Epithelial cell of prostate (primary cell): Measurements from ENCODE around the gene CREG2.

Experiments
- DNase-seq: peaks from one replicate; pipeline ENCODE4 v3.0.0-alpha.2; 2011; ENCODE audit warnings: low read depth, low spot score
- H3K27ac ChIP-seq: fragments of 450-650 bp; 2 replicates; pipeline ENCODE4 v1.5.1; 2017; ENCODE audit warnings: mild to moderate bottlenecking

Gene CREG2, protein sequence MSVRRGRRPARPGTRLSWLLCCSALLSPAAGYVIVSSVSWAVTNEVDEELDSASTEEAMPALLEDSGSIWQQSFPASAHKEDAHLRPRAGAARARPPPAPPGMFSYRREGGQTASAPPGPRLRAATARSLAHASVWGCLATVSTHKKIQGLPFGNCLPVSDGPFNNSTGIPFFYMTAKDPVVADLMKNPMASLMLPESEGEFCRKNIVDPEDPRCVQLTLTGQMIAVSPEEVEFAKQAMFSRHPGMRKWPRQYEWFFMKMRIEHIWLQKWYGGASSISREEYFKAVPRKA

DNA sequence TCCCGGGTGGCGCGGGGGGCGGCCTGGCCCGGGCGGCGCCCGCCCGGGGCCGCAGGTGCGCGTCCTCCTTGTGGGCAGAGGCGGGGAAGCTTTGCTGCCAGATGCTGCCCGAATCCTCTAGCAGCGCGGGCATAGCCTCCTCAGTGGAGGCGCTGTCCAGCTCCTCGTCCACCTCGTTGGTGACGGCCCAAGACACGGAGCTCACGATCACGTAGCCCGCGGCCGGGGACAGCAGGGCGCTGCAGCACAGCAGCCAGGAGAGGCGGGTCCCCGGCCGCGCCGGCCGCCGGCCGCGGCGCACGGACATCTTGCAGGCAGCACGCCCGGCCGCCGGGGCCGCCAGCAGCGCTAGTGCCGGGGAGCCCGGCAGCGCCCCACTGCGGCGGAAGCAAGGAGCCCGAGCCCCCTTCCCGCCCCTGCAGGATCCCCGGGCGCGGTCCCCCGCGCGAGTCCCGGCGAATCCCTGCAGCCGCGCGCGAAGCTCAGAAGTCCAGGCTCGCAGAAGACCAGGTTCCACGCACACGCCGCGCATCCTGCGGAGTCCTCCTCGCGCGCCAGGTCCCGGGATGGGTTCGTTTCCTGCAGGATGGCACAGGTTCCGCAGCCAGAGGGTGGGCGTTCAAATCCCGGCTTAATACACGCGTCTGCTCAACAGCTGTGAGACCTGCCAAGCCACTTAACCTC is at the start of gene CREG2:
Gene CREG2, minus strand, starts transcription at position 353 of the 684 bp plus-strand sequence. Its CDS starts 46 bp downstream, at position 307.
- peak within 1 kb of the TSS; percentile 53 for H3K27ac ChIP-seq
- no peak for DNase-seq

DNA sequence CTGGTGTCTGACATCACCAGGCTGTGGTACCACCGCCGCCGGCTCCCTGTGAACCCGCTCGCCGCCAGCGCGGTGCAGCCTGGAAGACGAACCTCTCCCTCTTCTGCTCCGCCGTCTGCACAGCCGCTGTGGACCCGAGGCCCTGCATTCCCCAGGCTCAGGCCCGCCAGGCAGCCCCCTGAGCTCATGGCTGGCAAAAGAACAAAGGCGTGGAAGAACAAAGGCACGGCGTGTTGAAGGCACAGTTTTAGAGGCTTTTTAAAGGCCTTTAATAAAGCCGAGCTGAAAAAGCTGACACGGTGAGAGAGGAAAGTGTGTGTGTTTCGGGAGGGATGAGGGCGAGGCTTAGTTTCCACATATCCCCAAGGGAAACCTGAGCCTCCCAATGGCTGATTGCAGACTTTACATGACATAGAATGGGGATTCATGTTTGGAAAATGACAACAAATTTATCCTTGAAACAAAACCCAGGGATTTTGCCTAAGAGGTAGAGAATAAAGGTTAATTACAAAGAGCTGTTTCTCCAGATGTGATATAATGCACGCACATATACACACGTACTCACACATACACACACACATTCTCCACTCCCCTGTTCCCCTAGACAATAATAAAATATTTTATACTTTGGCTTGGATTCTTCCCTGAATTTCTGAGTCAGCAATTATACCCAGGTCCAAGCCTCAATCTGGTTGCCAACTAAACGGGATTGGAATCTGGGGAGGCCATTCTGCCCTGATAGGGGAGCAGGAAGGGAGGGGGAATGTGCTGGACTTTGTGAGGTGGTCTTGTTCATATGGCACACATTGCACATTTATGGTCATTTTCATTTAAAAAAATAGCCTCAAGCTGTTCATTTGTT is 47.9 kb upstream of the CREG2 start:
- DNase-seq, result no peak
- H3K27ac ChIP-seq, result no peak overlapping the region

DNA sequence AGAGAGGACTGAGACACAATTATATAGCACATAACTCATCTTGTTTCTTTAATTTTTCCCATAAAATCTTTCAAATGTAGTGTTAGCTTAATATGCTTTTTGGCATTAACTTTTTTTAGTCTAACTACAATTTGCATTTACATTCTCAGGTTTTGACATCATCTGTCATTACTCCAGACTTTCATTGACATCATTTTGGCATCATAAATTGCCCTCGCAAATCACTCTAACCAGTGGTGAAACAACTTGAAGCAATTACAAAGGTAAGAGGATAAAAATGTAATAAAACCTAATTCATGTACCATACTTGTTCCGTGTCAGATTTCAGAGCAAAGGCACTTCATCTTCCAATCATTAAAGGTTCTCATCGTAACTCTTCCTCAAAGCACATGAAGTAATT is 46.2 kb upstream of the CREG2 start:
- DNase-seq, result no peak
- no peak overlapping the region for H3K27ac ChIP-seq

DNA sequence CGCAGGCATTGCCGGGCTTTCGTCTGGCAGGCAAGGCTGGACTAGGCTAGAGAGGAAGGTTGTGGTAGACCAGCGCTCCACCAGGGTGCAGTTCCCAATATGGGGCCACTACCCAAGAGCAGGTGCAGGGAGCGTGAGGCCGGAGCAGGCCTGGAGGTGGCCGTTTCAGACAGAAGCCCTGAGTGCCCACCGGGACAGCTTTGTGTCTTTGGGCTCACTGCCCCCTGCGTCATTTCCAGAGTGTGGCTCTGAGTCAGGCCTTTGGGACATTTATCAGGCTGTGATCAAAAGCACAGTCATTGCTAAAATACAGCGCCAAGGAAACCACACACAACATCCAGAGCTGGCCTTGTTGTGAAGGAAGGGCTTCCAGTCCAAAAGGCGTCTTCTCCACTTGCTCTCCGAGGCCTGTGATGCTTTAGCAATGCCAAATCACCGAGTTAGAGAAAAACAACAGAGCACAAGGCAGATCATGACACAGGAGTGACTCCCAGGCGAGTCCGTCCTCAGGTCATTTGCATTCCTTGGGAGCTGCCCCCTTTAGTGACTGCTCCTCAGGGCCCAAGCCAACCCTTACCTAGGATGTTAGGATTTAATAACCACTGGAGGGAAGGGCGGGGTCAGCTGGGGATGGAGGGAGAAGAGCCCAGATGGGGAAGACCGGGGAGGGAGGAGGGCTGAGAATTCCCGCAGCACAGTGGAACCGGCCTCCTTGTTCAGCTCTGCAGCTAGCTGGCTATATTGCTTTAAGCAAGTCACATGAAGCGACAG is 45.3 kb upstream of the CREG2 start:
- DNase-seq, result no peak

DNA sequence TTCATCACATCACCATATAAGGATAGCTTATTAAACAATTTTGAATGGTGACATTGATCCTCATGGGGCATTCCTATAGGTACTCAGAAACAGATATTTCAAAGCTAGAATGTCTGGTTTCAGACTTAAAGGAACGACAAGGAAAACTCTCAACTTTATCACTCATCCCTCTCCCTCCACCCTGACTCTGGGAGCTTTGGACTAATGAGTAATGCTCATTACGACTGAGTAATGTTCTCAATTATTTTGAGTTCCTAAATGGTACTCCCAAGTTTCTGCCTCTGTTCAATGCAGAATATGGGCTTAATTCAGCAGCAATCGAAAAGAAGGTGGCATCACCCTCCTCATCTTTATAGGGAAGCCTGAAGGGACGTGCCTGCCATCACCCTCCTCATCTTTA is 44.2 kb upstream of the CREG2 start:
- no peak for DNase-seq
- no peak overlapping the region for H3K27ac ChIP-seq

More for the DNA sequence above, 45.3 kb upstream of the CREG2 start:
- no peak overlapping the region for H3K27ac ChIP-seq

DNA sequence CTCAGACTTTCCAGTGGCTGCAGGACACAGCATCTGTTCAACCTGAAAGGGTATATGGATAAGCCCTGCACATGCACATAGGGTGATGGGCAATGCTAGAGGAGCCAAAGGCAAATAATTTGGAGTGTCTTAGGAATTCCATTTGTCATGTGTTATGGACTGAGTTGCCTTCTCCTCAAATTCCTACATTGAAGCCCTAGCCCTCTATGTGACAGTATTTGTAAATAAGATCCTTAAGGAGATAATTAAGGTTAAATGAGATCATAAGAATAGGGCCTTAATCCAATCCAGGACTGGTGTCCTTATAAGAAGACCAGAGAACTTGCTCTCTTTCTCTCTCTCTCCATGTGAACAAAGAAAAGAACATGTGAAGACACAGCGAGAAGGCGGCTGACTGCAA is 42.9 kb upstream of the CREG2 start:
- no peak for DNase-seq
- no peak overlapping the region for H3K27ac ChIP-seq

DNA sequence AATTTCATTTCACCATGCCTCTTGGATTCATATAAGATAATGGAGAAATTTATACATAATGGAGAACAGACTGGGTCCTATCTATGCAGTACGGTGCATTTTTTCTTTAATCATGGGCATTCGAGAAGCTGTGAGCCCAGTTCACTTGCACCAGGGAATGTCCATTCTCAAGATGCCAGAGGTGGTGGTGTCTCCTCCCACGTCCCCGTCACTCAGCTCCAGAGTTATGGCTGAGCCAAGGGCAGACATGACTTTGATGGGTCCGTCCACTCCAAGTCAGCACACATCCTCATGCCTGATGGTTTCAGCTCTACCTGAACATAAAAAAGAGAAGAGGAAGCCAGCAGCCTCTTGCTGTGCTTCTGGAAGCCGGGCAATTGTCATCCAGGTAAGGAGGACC is 42.1 kb upstream of the CREG2 start:
- no peak overlapping the region for H3K27ac ChIP-seq
- no peak for DNase-seq

DNA sequence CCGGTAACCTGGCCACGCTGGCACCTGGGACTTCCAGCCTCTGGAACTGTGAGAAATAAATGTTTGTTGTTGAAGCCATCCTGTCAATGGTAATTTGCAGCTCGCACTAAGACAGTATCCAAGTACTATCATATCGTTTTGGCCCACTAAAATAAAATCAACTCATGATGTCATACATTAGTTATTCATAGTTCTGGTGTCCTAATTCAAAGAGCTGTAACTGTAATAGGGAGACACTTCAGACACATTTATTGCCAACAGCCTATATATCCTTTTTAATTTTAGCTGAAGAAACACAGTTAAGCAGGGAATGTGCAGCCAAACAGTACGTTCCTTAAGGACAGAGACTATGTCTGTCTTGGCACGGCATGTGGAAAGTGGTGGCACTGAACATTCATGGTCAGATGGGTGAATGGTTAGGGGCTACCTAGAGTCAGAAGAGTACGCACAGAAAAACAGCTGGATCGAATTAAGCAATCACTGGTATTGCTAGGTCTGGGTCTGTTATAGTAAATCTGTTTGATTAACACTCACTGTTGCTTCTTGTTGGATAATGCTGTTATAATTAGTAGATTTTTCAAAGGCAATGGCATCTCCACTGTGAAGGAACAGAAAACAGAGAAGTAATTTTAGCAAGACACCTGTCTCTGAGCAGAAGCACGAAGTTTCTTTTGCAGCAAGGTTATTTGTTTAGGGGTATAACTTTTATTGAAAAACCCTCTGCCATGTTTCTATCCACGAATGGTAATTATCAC is 41.3 kb upstream of the CREG2 start:
- no peak for DNase-seq
- no peak overlapping the region for H3K27ac ChIP-seq

DNA sequence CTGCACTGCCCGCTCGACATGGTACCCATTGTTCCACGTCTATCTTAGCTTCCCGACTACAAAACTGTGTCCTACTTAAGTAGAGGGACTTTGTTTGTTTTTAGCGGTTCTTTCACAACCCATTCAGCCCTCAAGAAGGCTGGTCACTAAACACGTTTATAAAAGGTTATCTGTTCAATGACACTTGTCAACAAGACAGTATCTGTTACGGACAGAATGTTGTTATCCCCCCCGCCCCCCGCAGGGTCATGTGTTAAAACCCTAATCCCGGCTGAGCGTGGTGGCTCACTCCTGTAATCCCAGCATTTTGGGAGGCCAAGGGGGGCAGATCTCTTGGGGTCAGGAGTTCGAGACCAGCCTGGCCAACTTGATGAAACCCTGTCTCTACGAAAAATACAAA is 40.4 kb upstream of the CREG2 start:
- H3K27ac ChIP-seq, result no peak overlapping the region
- no peak for DNase-seq

DNA sequence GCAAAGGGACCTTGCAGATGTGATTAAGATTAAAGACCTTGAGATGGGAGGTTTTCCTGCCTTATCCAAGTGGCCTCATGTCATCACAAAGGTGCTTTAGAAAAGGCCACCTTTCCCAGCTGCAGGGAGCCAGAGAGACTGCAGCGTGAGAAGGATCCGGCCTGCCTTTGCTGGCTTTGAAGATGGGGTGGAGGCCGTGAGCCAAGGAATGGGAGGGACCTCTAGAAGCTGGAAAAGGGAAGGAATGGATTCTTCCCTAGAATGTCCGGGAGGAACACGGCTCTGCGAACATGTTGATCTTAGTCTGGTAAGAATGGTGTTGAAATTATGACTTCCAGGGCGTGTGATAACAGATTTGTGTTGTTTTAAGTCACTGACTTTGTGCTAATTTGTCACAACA is 39.9 kb upstream of the CREG2 start:
- H3K27ac ChIP-seq, result no peak overlapping the region
- no peak for DNase-seq

DNA sequence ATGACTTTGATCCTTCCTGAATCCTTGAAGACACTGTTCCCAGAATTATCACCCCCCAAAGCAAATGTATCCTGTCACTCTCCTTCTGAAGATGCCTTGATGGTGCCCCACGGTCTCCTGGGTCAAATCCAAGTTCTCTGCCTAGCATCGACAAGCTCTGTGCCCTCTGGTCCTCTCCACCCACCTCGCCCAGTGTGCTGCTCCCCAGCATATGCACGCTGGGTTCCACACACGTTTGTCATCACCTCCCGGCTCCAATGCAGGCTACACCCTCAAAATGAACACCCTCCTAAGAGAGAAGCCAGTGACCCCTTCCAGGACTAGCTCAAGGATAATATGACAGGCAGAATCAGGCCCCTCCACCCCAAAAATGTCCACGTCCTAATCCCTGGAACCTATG is 39.5 kb upstream of the CREG2 start:
- no peak overlapping the region for H3K27ac ChIP-seq
- DNase-seq, result no peak

DNA sequence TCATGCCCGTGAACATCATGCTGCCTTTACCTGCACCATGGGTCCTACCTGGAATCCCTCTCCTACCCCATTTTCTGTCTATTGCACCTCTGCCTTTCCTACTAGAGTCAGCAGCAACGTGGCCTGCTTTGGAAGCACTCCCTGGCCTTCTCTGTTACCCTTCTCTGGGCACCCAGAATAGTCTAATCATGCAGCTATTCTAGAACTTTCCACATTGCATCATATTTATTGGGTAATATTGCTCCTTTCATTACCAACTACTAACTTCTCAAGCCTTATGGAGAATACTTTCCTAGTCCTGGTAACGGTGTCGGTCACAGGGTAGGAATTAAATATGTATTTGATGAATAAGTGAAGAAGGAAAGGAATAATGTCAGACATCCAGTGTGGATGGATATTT is 33.3 kb upstream of the CREG2 start:
- H3K27ac ChIP-seq, result no peak overlapping the region
- no peak for DNase-seq

DNA sequence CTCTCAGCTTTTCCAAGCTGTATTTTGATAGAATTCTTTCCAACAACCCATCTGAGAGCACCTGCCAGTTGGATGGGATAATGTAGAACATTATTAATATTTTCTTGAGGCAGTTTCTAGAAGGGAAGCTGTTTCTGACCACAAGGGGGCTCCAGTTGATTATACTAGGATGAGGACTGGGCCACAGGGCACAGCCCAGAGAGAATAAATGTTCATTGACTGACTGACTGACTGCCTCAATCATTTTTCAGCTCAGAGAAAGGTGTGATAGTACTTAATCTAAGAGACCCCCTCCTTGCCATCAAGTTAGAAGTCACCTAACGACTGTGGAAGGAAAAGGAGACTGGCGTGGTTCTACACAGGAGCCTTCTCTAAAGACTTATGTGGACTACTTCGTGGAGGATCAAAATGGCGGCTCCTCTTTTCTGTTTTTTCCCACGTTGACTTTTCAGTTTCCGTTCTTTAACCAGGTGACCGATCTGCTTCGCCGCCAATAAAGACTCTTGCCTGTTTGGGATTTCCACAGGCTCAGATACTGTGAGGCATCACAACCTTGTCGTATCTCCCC is 31.9 kb upstream of the CREG2 start:
- H3K27ac ChIP-seq, result no peak overlapping the region
- DNase-seq, result no peak

DNA sequence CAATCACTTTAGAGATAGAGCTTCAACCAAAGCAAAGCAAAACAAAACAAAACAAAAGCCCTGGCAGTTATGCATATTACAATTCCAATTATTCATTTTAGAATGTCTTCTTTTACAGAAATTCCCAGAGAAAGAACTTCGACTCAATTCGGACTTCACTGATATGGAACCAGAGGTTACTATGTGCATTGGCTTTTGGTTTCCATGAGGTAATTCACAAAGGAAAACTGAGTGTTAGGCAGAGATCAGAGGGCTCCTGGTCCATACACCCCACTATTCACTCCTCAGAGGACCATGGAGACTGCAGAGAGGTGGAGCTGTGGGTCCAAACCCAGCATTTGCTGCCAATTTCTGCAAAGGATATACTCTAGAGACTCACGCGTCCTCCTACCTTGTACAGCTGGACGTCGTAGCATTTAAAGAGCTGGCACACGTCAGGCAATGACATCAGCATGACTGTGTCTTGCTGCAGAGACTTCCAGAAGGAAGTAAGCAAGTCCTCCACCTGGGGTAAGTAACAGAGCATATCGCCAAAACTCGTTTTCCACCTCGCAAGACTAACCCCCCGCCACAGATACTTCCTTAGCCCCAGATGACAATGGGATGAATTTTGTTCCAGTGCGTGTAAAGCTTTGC is 31.3 kb upstream of the CREG2 start:
- DNase-seq, result no peak

DNA sequence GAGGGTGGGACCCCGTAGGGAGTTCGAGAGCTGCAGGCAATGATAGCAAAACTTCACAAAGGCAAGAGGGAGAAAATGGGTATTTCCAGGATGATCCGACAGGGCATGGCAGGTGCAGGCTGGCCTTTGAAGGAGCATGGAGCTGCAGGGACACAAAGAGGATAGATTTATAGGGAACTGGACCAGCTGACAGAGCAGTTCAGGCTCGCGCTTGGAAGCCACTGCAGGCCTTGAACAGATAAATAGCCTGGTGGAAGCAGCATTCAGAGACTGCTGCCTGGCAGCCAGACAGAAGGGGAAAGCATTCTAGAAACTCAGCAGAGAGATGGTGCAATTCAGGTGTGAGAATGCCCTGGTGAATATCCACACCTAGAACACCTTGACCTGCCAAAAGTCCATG is 29.3 kb upstream of the CREG2 start:
- no peak overlapping the region for H3K27ac ChIP-seq
- no peak for DNase-seq

More for the DNA sequence above, 31.3 kb upstream of the CREG2 start:
- H3K27ac ChIP-seq, result no peak overlapping the region

DNA sequence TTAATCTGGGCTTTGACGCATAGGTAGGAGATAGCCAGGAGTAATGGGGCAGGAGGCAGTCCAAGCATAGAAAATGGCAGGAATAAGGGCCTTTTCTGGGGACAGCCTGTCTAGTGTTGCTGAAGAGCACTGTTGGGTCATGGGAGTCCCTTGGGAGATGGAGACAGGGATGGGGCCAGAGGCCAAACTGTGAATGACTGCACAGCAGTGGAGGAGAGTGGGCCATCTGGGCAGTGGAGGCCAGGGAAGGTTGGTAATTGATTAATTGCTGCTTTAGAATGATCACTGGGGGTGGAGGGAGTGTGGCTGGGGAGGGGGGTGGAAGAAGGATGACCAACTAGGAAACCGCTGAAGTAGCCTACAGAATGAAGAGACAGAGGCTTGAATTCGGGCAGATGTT is 28.6 kb upstream of the CREG2 start:
- no peak for DNase-seq
- no peak overlapping the region for H3K27ac ChIP-seq

DNA sequence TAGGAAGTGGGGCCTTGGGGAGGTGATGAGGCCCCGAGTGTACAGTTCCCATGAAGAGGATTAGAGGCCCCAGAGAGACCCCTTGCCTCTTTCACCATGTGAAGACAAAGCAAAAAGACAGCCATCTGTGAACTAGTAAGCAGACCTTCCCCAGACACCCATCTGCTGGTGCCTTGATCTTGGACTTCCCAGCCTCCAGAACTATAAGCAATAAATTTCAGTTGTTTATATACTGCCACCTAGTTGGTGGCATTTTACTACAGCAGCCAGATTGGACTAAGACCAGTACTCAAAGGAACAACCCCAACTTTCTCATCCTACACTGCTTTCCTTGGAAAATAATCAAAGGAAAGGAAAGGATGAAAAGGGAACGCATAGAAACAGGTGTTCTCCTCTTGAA is 27.9 kb upstream of the CREG2 start:
- H3K27ac ChIP-seq, result no peak overlapping the region
- DNase-seq, result no peak

DNA sequence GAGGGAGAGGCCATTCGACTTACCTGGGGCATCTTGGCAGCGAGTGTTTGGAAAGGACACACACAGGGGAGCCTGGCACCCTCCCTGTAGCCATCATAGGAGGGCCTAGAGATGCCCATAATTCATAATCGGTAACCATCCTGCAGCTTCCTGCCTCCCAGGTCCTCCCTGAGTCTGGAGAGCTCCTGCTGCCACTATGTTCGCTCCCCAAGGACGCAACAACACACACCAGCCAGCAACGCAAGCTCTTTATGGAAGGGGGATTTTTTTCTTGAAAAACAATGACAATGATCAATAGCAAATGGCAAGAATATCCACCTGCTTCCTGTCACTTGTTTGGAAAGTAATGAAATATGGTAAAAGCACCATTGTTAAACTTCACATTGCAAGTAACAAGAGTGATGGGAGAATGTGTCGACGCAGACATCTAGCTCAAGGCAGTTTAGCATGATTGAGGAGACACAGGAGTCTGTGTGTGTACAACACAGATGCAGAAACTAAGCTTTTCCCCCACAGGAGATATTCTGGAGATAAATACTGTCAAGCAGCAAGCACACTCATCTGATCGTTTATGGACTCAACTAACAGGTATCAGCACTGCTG is 24.9 kb upstream of the CREG2 start:
- no peak for DNase-seq
- H3K27ac ChIP-seq, result no peak overlapping the region

DNA sequence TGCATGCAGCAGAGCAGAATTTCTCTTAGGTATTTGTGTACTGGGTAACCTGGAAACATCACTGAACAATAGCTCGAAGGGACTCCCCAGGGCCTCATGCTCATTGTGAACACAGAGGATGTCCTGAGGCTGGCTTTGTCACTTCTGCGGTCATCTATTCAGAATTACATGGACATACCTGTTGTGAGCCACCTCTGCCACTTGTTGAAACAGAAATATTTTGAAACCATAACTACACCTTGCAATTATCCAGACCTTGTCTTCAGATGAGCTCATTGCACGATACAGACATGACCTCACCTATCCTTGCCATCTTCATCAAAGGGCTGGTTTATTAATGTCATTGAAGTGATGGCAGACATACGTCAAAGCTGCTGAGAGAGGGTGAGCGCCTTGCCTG is 23.4 kb upstream of the CREG2 start:
- H3K27ac ChIP-seq, result no peak overlapping the region
- DNase-seq, result no peak
